Motor neuron (in vitro differentiated cells): ENCODE measurements around the gene MYOM1. TPM values are rescaled to one million over a fixed set of nuclear protein-coding genes. Genes with fewer than 3 reads are reported as not detected.
"Not testable (repeated sequence)": the region's sequence is repeated elsewhere in the genome, so short reads cannot be mapped to it uniquely, and the experiment has no call there.

Experiments used
- ATAC-seq, 8 experiments: fragments of 200-7000 bp; cut with Tn5 transposase; replicated peaks in 6 of 8; 2 replicates each; pipeline ENCODE4 v1.8.0; 2021; ENCODE audit warnings: mild to moderate bottlenecking in 8 of 8, moderate library complexity in 8 of 8
- H3K27ac ChIP-seq, 2 donors: fragments of 250-450 bp; sonication (Bioruptor Pico); 2 replicates each; pipeline ENCODE4 v1.9.0; 2021; ENCODE audit warnings: antibody characterized with exemption in 2 of 2, mild to moderate bottlenecking in 2 of 2, moderate library complexity in 1 of 2
- H3K4me1 ChIP-seq, 2 donors: fragments of 250-450 bp; sonication (Bioruptor Pico); replicated peaks in 1 of 2; 2 replicates each; pipeline ENCODE4 v1.6.1; 2021; ENCODE audit warnings: antibody characterized with exemption in 2 of 2, mild to moderate bottlenecking in 2 of 2, moderate library complexity in 1 of 2
- H3K4me3 ChIP-seq, 5 donors: fragments of 250-450 bp; sonication (Bioruptor Pico); 2 replicates each; pipeline ENCODE4 v1.9.0; 2021; ENCODE audit warnings: antibody characterized with exemption in 5 of 5, mild to moderate bottlenecking in 5 of 5, moderate library complexity in 4 of 5
- WGBS, 10 experiments: fragments of 450-650 bp; shearing (Covaris generic); methylation state at CpG; one replicate each; pipeline ENCODE4 v1.0.0; 2022; 5-methylcytosine and 5-hydroxymethylcytosine counted together
- in situ Hi-C, 9 experiments: fragments of 400-800 bp; cut with MboI; loops; one replicate each; pipeline ENCODE4 v1.15.0; 2021; ENCODE audit warnings: low sequenced_read_pairs in 9 of 9, low pct_unique_long_range_greater_than_20kb in 2 of 9; ENCODE audit not compliant: unreplicated experiment in 9 of 9
- total RNA-seq, 8 experiments: library from RNA; unstranded; fragments of 300-600 nt; gene quantifications; 2 replicates each; pipeline versions ENCODE4 v1.2.3 to v1.2.4, GENCODE V29; 2022

MYOM1 gene
- total RNA-seq, 8 experiments from 2014 or later = 0.42 to 4.4 (median 1.2) TPM

DNA sequence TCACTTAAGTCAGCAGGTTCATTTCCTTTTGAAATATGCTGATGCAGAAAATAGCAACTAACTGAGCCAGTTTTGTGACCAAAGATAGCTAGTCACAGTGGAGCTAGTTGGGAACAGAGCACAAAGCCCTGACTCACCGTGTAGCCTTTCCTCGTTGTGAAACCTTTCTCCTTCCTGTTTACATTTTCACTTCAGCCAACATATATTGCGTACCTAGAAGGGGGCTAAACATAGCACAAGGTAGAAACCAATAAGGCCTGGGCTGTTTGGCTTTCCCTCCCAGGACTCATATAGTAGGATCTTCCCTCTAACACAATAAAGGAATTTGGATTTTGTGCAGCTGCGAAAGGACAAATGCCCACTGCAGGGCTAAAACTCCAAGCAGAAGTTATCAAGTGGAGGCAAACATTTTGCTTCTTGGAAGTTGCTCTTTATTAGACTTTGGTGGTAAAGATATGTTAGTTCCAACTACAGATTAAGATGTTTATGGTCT, 182.3 kb downstream of the MYOM1 start:
- 0 to 100% (median 67%) methylated on average over 1 to 4 of the region's 4 CpGs; no CpG with 5 or more reads in 1 of the 10 experiments for WGBS, 10 experiments
- peak in 1 of 8 experiments; percentile 23 for ATAC-seq
- Histone ChIP-seq H3K4me1 (no peaks in the 10 kb centered on the region), H3K27ac (no peak overlapping the region), H3K4me3 (no peak overlapping the region)
- in situ Hi-C loops = no loop called here

DNA sequence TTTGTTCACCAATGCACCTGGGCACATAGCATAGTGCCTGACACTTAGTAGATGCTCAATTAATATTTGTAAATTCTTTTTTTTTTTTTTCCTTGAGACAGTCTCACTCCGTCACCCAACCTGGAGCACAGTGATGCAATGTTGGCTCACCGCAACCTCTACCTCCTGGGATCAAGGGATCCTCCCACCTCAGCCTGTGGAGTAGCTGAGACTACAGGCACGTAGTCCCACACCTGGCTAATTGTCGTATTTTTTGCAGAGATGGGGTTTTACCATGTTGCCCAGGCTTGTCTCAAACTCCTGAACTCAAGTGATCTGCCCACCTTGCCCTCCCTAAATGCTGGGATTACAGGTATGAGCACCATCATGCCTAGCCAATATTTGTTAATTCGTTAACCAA, 183.7 kb downstream of the MYOM1 start:
- ATAC-seq = no peak
- WGBS, 10 experiments = 44 to 100% (median 83%) methylated on average over 1 to 5 of the region's 5 CpGs; no CpG with 5 or more reads in 1 of the 10 experiments
- no peaks in the 10 kb centered on the region for H3K4me1 ChIP-seq
- H3K4me3 ChIP-seq = no peak overlapping the region
- in situ Hi-C loops = no loop called here
- no peak overlapping the region for H3K27ac ChIP-seq

DNA sequence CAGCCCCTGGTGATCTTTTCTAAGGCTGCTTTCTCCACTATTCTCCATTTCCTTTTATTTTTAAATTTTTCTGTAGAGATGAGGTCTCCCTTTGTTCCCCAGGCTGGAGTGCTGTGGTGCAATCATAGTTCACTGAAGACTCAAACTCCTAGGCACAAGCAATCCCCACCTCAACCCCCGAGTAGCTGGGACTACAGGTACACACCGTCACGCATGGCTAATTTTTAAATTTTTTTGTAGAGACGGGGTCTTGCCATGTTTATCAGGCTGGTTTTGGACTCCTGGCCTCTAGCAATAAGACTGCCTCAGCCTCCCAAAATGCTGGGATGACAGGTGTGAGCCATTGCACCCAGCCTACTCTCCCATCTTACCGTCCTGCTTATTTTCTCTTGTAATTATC, 184.1 kb downstream of the MYOM1 start:
- WGBS, 10 experiments = 57 to 100% (median 94%) methylated on average over 1 to 5 of the region's 5 CpGs; no CpG with 5 or more reads in 1 of the 10 experiments
- Histone ChIP-seq H3K4me3 (no peak overlapping the region), H3K4me1 (no peaks in the 10 kb centered on the region), H3K27ac (no peak overlapping the region)
- ATAC-seq = no peak
- in situ Hi-C loops = no loop called here

DNA sequence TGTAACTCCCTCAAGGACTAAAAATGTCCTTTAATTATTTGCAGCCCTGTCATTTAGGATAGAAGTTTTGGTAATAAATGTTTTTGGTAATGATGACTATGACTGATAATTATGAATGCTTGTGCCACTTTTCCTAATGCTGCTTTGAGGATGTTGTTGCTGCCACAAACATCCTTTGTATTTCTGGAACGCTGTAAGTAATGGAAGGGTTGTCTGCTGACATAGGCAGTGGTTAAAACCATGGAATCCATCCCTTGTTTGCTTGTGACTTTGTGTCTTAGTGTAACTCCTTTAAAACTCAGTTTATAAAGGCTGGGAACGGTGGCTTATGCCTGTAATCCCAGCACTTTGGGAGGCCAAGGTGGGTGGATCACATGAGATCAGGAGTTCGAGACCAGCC, 187.0 kb downstream of the MYOM1 start:
- no peak for ATAC-seq
- WGBS, 10 experiments = 33 to 100% (median 93%) methylated on average over 1 to 3 of the region's 3 CpGs; no CpG with 5 or more reads in 4 of the 10 experiments
- H3K4me1 ChIP-seq = peaks cover 5 to 19% of the 10 kb centered on the region in 2 donors
- in situ Hi-C loops = no loop called here
- no peak overlapping the region for H3K4me3 ChIP-seq
- no peak overlapping the region for H3K27ac ChIP-seq

DNA sequence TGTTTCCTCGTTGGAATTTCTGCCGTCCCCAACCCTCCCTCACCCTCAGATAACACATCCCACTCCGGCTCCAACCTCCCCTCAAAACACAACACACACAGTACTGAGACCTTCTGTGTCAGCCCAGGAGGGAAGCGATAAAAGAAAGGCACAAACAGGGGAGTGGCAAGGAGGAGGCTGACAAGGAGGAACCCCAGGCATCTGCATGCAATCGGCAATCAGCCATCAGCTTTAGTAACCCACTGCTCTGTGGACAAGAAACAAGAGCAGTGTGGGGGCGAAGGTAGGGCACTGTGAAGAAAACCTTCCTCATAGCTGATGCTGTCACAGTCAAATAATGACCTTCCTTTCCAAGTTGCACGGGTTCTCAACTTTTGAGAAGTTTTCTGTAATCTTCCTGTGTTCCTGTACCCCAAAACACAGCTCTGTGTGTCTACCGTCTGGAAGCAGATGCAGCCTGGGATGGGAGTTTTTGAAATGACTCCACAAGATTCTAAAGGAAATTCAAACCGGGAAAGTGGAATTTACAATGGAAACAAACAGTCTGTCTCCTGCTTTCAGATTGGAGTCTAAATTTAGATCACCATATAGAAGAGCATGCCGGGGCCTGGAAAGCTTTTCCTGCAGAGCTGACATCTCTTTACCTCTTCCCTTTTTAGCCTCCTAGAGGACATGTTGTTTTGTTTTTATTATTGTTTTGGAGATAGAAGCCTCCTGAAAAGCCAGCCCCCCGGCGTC, 190.4 kb downstream of the MYOM1 start:
- in situ Hi-C loops = no loop called here
- peaks cover 17 to 33% of the 10 kb centered on the region in 2 donors for H3K4me1 ChIP-seq
- peak in 2 of 8 experiments; percentile 25 to 73 for ATAC-seq
- 17 to 100% (median 65%) methylated on average over 1 to 10 of the region's 12 CpGs for WGBS, 10 experiments
- H3K4me3 ChIP-seq = no peak overlapping the region
- no peak overlapping the region for H3K27ac ChIP-seq

DNA sequence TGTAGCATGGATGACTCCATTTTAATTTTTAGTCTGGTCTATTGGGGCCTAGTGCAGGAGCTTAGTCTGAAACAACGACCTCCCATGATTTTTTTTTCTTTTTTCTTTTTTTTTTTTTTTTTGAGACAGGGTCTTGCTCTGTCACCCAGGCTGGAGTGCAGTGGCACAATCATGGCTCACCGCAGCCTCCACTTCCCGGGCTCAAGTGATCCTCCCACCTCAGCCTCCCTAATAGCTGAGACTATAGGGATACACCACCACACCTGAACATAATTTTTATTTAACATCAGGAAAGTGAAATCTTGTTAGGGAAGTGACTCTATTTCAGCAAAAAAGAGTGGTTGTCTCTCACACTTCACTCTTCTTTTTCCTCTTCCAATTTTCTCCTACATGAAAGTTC, 191.7 kb downstream of the MYOM1 start:
- WGBS, 10 experiments = 33 to 100% (median 80%) methylated on average over 1 to 3 of the region's 3 CpGs; no CpG with 5 or more reads in 3 of the 10 experiments
- in situ Hi-C loops, H3K4me3 ChIP-seq, H3K27ac ChIP-seq: not testable (repeated sequence)
- H3K4me1 ChIP-seq = peaks cover 17 to 33% of the 10 kb centered on the region in 2 donors
- ATAC-seq = peak in 2 of 8 experiments; percentile 26 to 29

DNA sequence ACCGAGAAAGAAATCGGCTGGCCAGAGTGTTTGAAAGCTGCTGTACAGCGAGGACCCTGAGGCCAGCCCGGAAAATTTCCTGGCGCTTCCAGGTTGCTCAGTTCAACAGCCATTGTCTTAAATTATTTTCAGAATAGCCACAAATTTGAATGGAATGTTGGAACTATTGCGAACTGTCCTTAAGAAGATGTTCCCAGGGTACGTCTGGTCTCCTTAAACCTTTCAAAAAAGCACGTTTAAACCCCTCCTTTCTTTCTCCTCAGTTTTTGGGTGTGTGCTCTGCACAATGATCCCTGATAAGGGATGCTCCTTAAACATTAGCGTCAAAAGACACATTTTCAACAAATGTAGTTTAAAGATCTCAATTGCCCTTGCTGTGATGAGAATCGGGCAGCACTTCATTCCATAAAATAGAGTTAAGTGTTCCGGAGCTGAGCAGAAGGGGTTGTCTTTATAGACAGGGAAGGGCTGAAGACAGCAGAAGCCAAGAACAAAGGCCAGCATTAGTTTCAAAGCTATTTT, 192.3 kb downstream of the MYOM1 start:
- in situ Hi-C loops = no loop called here
- Histone ChIP-seq H3K4me3 (no peak overlapping the region), H3K4me1 (peaks cover 17 to 33% of the 10 kb centered on the region in 2 donors), H3K27ac (peak overlapping the region in 1 of 2 donors; percentile 9)
- WGBS, 10 experiments = 14 to 100% (median 61%) methylated on average over 1 to 11 of the region's 11 CpGs; no CpG with 5 or more reads in 1 of the 10 experiments
- peak in 4 of 8 experiments; percentile 27 to 79 (median 60) for ATAC-seq

DNA sequence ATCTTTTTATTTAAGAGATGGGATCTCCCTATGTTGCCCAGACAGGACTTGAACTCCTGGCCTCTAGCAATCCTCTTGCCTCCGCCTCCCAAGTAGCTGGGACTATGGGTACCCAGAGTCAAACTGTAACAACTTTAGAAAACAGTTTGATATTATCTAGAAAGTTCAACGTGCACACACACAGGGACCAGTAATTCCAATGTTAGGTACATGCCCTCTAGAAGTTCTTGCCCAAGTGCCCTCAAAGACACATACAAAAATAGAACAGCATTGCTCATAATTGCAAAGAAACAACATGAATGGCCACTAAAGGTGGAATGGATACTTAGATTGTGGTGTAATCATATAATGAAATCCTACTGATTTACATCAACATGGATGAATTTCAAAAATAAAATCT, 194.2 kb downstream of the MYOM1 start:
- Histone ChIP-seq H3K4me3 (no peak overlapping the region), H3K27ac (no peak overlapping the region), H3K4me1 (peaks cover 17 to 33% of the 10 kb centered on the region in 2 donors)
- 0 to 100% (median 100%) methylated on average over 1 to 2 of the region's 2 CpGs; no CpG with 5 or more reads in 4 of the 10 experiments for WGBS, 10 experiments
- in situ Hi-C loops = no loop called here
- ATAC-seq = no peak

DNA sequence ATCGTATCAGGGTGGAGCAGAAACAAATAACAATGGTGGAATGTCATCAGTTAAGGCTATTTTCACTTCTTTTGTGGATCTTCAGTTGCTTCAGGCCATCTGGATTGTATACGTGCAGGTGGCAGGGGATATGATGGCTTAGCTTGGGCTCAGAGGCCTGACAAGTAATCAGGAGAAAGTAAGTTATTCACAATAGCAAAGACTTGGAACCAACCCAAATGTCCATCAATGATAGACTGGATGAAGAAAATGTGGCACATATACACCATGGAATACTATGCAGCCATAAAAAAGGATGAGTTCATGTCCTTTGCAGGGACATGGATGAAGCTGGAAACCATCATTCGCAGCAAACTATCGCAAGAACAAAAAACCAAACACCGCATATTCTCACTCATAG, 196.2 kb downstream of the MYOM1 start:
- H3K4me1 ChIP-seq = peaks cover 17 to 19% of the 10 kb centered on the region in 2 donors
- WGBS, 10 experiments = 80 to 100% (median 100%) methylated on average over 1 to 2 of the region's 5 CpGs; no CpG with 5 or more reads in 4 of the 10 experiments
- H3K27ac ChIP-seq, ATAC-seq, in situ Hi-C loops, H3K4me3 ChIP-seq: not testable (repeated sequence)

Other genes starting within 250 kb of the MYOM1 start
- gene LPIN2, start 206.8 kb downstream of the MYOM1 start, total RNA-seq = 10 to 100 TPM in 7 of 8 experiments, 1 to 10 TPM in 1; 9.6 to 33.4 (median 13.0) TPM
- 100 to 1,000 TPM in 4 of 8 experiments, 10 to 100 TPM in 4; 38.2 to 364 (median 145) TPM for gene MYL12A, start 27.8 kb upstream of the MYOM1 start, total RNA-seq
- gene MYL12B, start 42.2 kb upstream of the MYOM1 start, total RNA-seq = 100 to 1,000 TPM; 135 to 392 (median 170) TPM
- gene TGIF1, start 230.2 kb upstream of the MYOM1 start, total RNA-seq = 100 to 1,000 TPM in 1 of 8 experiments, 10 to 100 TPM in 7; 22.8 to 106 (median 50.1) TPM